ENCODE data around the gene ISOC2. TPM values are rescaled to one million over a fixed set of nuclear protein-coding genes. Genes with fewer than 3 reads are reported as not detected.

Gene ISOC2
- total and polyA plus RNA-seq, 4 donors: 34.9 to 85.0 (median 65.9) TPM

DNA sequence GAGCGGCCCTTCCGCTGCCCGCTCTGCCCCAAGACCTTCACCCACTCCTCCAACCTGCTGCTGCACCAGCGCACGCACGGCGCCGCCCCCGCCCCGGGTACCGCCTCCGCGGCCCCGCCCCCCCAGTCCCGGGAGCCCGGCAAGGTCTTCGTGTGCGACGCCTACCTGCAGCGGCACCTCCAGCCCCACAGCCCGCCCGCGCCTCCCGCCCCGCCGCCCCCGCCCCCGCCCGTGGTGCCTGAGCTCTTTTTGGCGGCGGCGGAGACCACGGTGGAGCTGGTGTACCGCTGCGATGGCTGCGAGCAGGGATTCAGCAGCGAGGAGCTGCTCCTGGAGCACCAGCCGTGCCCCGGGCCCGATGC, 20.3 kb upstream of the ISOC2 start:
- Histone ChIP-seq H3K36me3 (ENCODE audit: control insufficient read depth in 4 of 4, insufficient read depth in 4 of 4, low read length in 4 of 4) (peaks cover 0 to 26% (median 1%) of the 10 kb centered on the region in 4 donors), H3K9me3 (ENCODE audit: control insufficient read depth in 4 of 4, insufficient read depth in 3 of 4, low read length in 3 of 4) (no peaks in the 10 kb centered on the region), H3K9ac (ENCODE audit: insufficient read depth in 1 of 2, low read length in 2 of 2) (no peak overlapping the region), H3K4me3 (no peak overlapping the region), H3K27me3 (ENCODE audit: control insufficient read depth in 3 of 3, insufficient read depth in 3 of 3, low read length in 2 of 3) (no peaks in the 10 kb centered on the region), H3K27ac (ENCODE audit: low read depth in 1 of 2, low read length in 1 of 2) (no peak overlapping the region), H3K4me1 (ENCODE audit: control insufficient read depth in 5 of 5, insufficient read depth in 5 of 5, low read length in 5 of 5) (peaks cover 4 to 29% (median 10%) of the 10 kb centered on the region in 5 donors)
- no peak for ATAC-seq (ENCODE audit: insufficient read depth, low FRiP score)
- DNase-seq: no peak
- 88 to 91% methylated on average over 21 to 40 of the region's 40 CpGs for WGBS, 2 donors
- TF ChIP-seq CTCF (IDR thresholded peaks at IDR 0.05; ENCODE audit: control extremely low read depth, extremely low read depth): no peak

DNA sequence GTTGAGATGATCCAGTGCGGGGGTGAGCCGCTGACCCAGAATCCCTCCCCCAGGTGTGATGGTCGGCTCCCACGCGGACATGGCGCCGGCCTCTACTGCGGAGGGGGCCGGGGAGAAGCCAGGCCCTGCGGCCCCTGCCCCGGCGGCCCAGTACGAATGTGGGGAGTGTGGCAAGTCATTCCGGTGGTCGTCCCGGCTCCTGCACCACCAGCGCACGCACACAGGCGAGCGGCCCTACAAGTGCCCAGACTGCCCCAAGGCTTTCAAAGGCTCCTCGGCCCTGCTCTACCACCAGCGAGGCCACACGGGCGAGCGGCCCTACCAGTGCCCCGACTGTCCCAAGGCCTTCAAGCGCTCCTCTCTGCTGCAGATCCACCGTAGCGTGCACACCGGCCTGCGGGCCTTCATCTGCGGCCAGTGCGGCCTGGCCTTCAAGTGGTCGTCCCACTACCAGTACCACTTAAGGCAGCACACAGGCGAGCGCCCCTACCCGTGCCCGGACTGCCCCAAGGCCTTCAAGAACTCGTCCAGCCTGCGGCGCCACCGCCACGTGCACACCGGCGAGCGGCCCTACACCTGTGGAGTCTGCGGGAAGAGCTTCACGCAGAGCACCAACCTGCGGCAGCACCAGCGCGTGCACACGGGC, 19.8 kb upstream of the ISOC2 start:
- Histone ChIP-seq H3K4me3 (no peak overlapping the region), H3K36me3 (ENCODE audit: control insufficient read depth in 4 of 4, insufficient read depth in 4 of 4, low read length in 4 of 4) (peaks cover 0 to 26% (median 1%) of the 10 kb centered on the region in 4 donors), H3K9me3 (ENCODE audit: control insufficient read depth in 4 of 4, insufficient read depth in 3 of 4, low read length in 3 of 4) (no peaks in the 10 kb centered on the region), H3K4me1 (ENCODE audit: control insufficient read depth in 5 of 5, insufficient read depth in 5 of 5, low read length in 5 of 5) (peaks cover 4 to 24% (median 10%) of the 10 kb centered on the region in 5 donors), H3K9ac (ENCODE audit: insufficient read depth in 1 of 2, low read length in 2 of 2) (no peak overlapping the region), H3K27me3 (ENCODE audit: control insufficient read depth in 3 of 3, insufficient read depth in 3 of 3, low read length in 2 of 3) (no peaks in the 10 kb centered on the region), H3K27ac (ENCODE audit: low read depth in 1 of 2, low read length in 1 of 2) (no peak overlapping the region)
- ATAC-seq (ENCODE audit: insufficient read depth, low FRiP score): no peak
- TF ChIP-seq CTCF (IDR thresholded peaks at IDR 0.05; ENCODE audit: control extremely low read depth, extremely low read depth): no peak
- 96 to 97% methylated on average over 52 of the region's 52 CpGs for WGBS, 2 donors
- DNase-seq: no peak

DNA sequence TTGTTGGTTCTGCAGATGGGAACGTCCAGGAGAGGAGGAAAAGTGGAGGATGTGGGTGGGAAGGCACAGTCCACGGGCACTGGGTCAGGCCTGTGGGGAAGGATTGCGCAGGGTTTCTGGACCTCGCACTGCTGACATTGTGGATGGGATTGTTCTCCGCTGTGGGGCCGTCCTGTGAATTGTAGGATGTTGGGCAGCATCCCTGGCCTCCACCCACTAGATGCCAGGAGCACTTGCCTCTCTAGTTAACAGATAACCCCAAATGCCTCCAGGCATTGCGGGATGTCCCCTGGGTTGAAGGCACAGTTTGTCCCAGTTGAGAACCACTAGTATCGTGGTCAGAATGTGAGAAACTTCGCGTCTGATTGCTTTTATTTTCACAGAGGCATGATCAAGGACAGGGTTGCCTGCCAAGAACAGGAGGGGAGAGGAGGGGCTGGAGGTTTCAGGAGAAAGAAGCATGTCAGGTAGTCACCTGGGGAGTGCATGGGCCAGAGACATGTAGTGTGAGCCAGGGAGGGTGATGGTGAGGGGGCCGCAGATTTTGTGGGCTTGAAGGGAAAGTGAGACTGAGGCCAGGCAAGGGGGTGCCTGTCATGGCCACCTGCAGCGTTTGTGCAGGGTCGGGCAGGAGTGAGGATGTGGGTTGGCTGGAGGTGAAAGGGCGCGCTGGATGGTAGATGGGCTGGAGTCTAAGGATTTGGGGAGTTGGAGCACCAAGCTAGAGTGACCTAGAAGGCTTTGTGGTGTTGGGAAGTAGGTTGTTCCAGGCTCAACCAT, 18.2 kb upstream of the ISOC2 start:
- H3K27me3 ChIP-seq (ENCODE audit: control insufficient read depth in 3 of 3, insufficient read depth in 3 of 3, low read length in 2 of 3): no peaks in the 10 kb centered on the region
- peaks cover 0 to 20% (median 6%) of the 10 kb centered on the region in 5 donors for H3K4me1 ChIP-seq (ENCODE audit: control insufficient read depth in 5 of 5, insufficient read depth in 5 of 5, low read length in 5 of 5)
- 66 to 84% methylated on average over 15 of the region's 15 CpGs for WGBS, 2 donors
- no peak for TF ChIP-seq CTCF (IDR thresholded peaks at IDR 0.05; ENCODE audit: control extremely low read depth, extremely low read depth)
- ATAC-seq (ENCODE audit: insufficient read depth, low FRiP score): no peak
- no peak for DNase-seq
- H3K27ac ChIP-seq (ENCODE audit: low read depth in 1 of 2, low read length in 1 of 2): no peak overlapping the region
- no peak overlapping the region for H3K9ac ChIP-seq (ENCODE audit: insufficient read depth in 1 of 2, low read length in 2 of 2)
- H3K9me3 ChIP-seq (ENCODE audit: control insufficient read depth in 4 of 4, insufficient read depth in 3 of 4, low read length in 3 of 4): no peaks in the 10 kb centered on the region
- H3K36me3 ChIP-seq (ENCODE audit: control insufficient read depth in 4 of 4, insufficient read depth in 4 of 4, low read length in 4 of 4): peaks cover 0 to 26% (median 1%) of the 10 kb centered on the region in 4 donors
- H3K4me3 ChIP-seq: no peak overlapping the region

Data from lung (tissue), 12 donors.